A549 (cell line): ENCODE results near the gene MAPT. TPM values are rescaled to one million over a fixed set of nuclear protein-coding genes. Genes with fewer than 3 reads are reported as not detected.

Experiments used
- ATAC-seq, 2 experiments: fragments of 200-7000 bp in 1 of 2; fragments of >200 bp in 1 of 2; cut with Nextera tagmentation in 1 of 2; cut with Tn5 transposase in 1 of 2; 3 replicates each; pipeline versions ENCODE4 v1.8.0 to v1.9.1; 2018 to 2020; ENCODE audit warnings: mild to moderate bottlenecking in 1 of 2, moderate library complexity in 1 of 2
- CTCF ChIA-PET: fragments of 300-600 bp; sonication (Branson Sonifier 250); formaldehyde crosslinking; extraction: SDS; loops from one replicate; lab custom pipeline; 2021; ENCODE audit warnings: antibody characterized with exemption, inconsistent platforms; lab: Yijun Ruan, JAX
- POLR2A ChIA-PET: fragments of 350-600 bp; formaldehyde crosslinking; extraction: SDS; loops from one replicate; lab custom pipeline; 2021; ENCODE audit warnings: antibody characterized with exemption, inconsistent platforms; lab: Yijun Ruan, JAX
- DNase-seq, 2 experiments: peaks; one replicate each; pipeline versions ENCODE4 v3.0.0 to v3.0.0-alpha.2; 2011 to 2016; ENCODE audit warnings: low read depth in 1 of 2, low spot score in 1 of 2
- FAIRE-seq: peaks from 2 replicates; lab custom pipeline; 2011; peaks lifted over from hg19 to GRCh38; lab: Jason Lieb, UNC
- H3K27ac ChIP-seq, 2 experiments: fragments of >200 bp; sonication (Bioruptor Twin); formaldehyde crosslinking; 3 replicates each; pipeline ENCODE4 v1.5.1; 2016 to 2017
- H3K4me1 ChIP-seq: fragments of >200 bp; sonication (Bioruptor Twin); formaldehyde crosslinking; 3 replicates; pipeline ENCODE4 v1.6.1; 2016
- H3K4me2 ChIP-seq: fragments of >200 bp; sonication (Bioruptor Twin); formaldehyde crosslinking; 3 replicates; pipeline ENCODE4 v1.6.1; 2016
- H3K4me3 ChIP-seq: fragments of >200 bp; sonication (Bioruptor Twin); formaldehyde crosslinking; 3 replicates; pipeline ENCODE4 v1.5.1; 2016
- H3K9me3 ChIP-seq: fragments of >200 bp; sonication (Bioruptor Twin); formaldehyde crosslinking; 3 replicates; pipeline ENCODE4 v1.6.1; 2016
- BCL3 ChIP-seq: fragments of >200 bp; sonication (Bioruptor Twin); formaldehyde crosslinking; IDR thresholded peaks from 3 replicates; pipeline ENCODE4 v1.6.1; 2016
- CBX2 ChIP-seq: fragments of 200-600 bp; sonication (generic); IDR thresholded peaks from 2 replicates; pipeline ENCODE4 v1.6.1; 2016; ENCODE audit warnings: low read depth, mild to moderate bottlenecking, borderline replicate concordance
- CTCF ChIP-seq: fragments of >200 bp; sonication (Bioruptor Twin); formaldehyde crosslinking; IDR thresholded peaks from 3 replicates; pipeline ENCODE4 v1.5.1; 2016
- EHF ChIP-seq: fragments of 250-450 bp; sonication (Bioruptor Pico); IDR thresholded peaks from 2 replicates; pipeline ENCODE4 v1.5.0; 2020; ENCODE audit warnings: mild to moderate bottlenecking
- ELK1 ChIP-seq: fragments of 150-350 bp; IDR thresholded peaks from 2 replicates; pipeline ENCODE4 v1.6.1; 2014; ENCODE audit warnings: low read depth, mild to moderate bottlenecking, low read length
- ESRRA ChIP-seq: fragments of 150-350 bp; IDR thresholded peaks from 2 replicates; pipeline ENCODE4 v1.6.1; 2014; ENCODE audit warnings: mild to moderate bottlenecking, low read length, borderline replicate concordance
- FOSL2 ChIP-seq, 2 experiments: fragments of 450-650 bp in 1 of 2; fragments of >200 bp in 1 of 2; sonication (Bioruptor Twin) in 1 of 2; formaldehyde crosslinking; IDR thresholded peaks; 2 replicates each; pipeline versions ENCODE4 v1.5.0 to v1.6.1; 2016 to 2020; ENCODE audit warnings: mild to moderate bottlenecking in 1 of 2, moderate library complexity in 1 of 2
- FOXS1 ChIP-seq: fragments of 250-450 bp; sonication (Bioruptor Pico); IDR thresholded peaks from 2 replicates; pipeline ENCODE4 v1.5.0; 2020; ENCODE audit warnings: mild to moderate bottlenecking, moderate library complexity
- HOXA7 ChIP-seq: fragments of 250-450 bp; sonication (Bioruptor Pico); IDR thresholded peaks from 2 replicates; pipeline ENCODE4 v1.5.0; 2020; ENCODE audit warnings: mild to moderate bottlenecking, moderate library complexity
- JUN ChIP-seq, 2 experiments: fragments of >200 bp; sonication (Bioruptor Twin); formaldehyde crosslinking; IDR thresholded peaks; 2 replicates in 1 of 2; 3 replicates in 1 of 2; pipeline ENCODE4 v1.6.1; 2016 to 2017
- KDM1A ChIP-seq: fragments of 200-600 bp; sonication (generic); IDR thresholded peaks from 2 replicates; pipeline ENCODE4 v1.6.1; 2016; ENCODE audit warnings: low read depth, mild to moderate bottlenecking
- MAX ChIP-seq: IDR thresholded peaks from 2 replicates; pipeline ENCODE4 v1.6.1; 2012
- MAZ ChIP-seq: fragments of 150-350 bp; IDR thresholded peaks from 2 replicates; pipeline ENCODE4 v1.6.1; 2014; ENCODE audit warnings: antibody characterized with exemption, low read depth, low read length, borderline replicate concordance
- POLR2AphosphoS2 ChIP-seq: conservative IDR thresholded peaks from 2 replicates; pipeline ENCODE4 v1.6.1; 2012; ENCODE audit warnings: low read length, improper control_type of control experiment, inconsistent platforms
- SMC3 ChIP-seq: fragments of >200 bp; sonication (Bioruptor Twin); formaldehyde crosslinking; IDR thresholded peaks from 3 replicates; pipeline ENCODE4 v1.6.1; 2018; ENCODE audit warnings: inconsistent platforms
- SREBF2 ChIP-seq: fragments of 450-650 bp; IDR thresholded peaks from 2 replicates; pipeline ENCODE4 v1.6.1; 2014; ENCODE audit warnings: mild to moderate bottlenecking, moderate library complexity
- TP53 ChIP-seq: fragments of 250-450 bp; sonication (Bioruptor Pico); IDR thresholded peaks from 2 replicates; pipeline ENCODE4 v1.5.0; 2021; ENCODE audit warnings: mild to moderate bottlenecking, moderate library complexity
- USF2 ChIP-seq: fragments of 450-650 bp; IDR thresholded peaks from 2 replicates; pipeline ENCODE4 v1.6.1; 2014; ENCODE audit warnings: antibody characterized with exemption
- ZSCAN20 ChIP-seq: fragments of 250-450 bp; sonication (Bioruptor Pico); IDR thresholded peaks from 2 replicates; pipeline ENCODE4 v1.8.0; 2022; ENCODE audit warnings: mild to moderate bottlenecking, moderate library complexity
- WGBS: methylation state at CpG from one replicate; pipeline ENCODE4 v1.1.6; 2017; ENCODE audit errors: missing lambda C conversion rate; 5-methylcytosine and 5-hydroxymethylcytosine counted together
- polyA plus RNA-seq, 4 experiments: library from polyadenylated mRNA; depleted of rRNA in 3 of 4; stranded (reverse); fragments of >200 nt; fragmentation: RNase III in 1 of 4; extraction: RNeasy Plus Mini Kit Qiagen cat#74134 plus additional on column Dnase treatment in 1 of 4; gene quantifications; 2 replicates in 3 of 4; 3 replicates in 1 of 4; pipeline ENCODE4 v1.2.3, GENCODE V29; 2011 to 2017
- TF ChIP-seq, protein P1 (sequence below): IDR thresholded peaks from 2 replicates; pipeline ENCODE4 v1.6.1; 2012
- TF ChIP-seq, protein P2 (sequence below): IDR thresholded peaks from 2 replicates; pipeline ENCODE4 v1.6.1; 2012; ENCODE audit warnings: low read depth, borderline replicate concordance
- TF ChIP-seq, protein P3 (sequence below): fragments of 200-600 bp; sonication (generic); IDR thresholded peaks from 2 replicates; pipeline ENCODE4 v1.6.1; 2016; ENCODE audit warnings: antibody characterized with exemption, mild to moderate bottlenecking, moderate library complexity

Gene MAPT
- polyA plus RNA-seq, 2 of the 4 experiments (the other 2 are of a cell fraction) = 1.2 to 1.6 TPM

DNA sequence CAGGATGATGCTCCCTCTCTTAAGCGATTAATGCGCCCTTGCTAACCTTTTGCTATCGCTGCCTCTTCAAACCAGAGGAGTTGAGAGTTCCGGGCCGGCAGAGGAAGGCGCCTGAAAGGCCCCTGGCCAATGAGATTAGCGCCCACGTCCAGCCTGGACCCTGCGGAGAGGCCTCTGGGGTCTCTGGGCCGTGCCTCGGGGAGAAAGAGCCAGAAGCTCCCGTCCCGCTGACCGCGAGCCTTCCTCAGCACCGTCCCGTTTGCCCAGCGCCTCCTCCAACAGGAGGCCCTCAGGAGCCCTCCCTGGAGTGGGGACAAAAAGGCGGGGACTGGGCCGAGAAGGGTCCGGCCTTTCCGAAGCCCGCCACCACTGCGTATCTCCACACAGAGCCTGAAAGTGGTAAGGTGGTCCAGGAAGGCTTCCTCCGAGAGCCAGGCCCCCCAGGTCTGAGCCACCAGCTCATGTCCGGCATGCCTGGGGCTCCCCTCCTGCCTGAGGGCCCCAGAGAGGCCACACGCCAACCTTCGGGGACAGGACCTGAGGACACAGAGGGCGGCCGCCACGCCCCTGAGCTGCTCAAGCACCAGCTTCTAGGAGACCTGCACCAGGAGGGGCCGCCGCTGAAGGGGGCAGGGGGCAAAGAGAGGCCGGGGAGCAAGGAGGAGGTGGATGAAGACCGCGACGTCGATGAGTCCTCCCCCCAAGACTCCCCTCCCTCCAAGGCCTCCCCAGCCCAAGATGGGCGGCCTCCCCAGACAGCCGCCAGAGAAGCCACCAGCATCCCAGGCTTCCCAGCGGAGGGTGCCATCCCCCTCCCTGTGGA, 88.6 kb downstream of the MAPT start:
- TF ChIP-seq CBX2 (no peak), ESRRA (no peak), USF2 (no peak), HOXA7 (no peak)
- TF ChIP-seq, all 56 proteins: peak for 0
- DNase-seq (no peak), FAIRE-seq (no peak), ATAC-seq (no peak)
- POLR2A ChIA-PET = no interaction called here
- H3K4me1 ChIP-seq = no peaks in the 10 kb centered on the region
- H3K27ac ChIP-seq = no peak overlapping the region
- no peaks in the 10 kb centered on the region for H3K9me3 ChIP-seq
- 78% methylated on average over 37 of the region's 41 CpGs for WGBS
- no peak overlapping the region for H3K4me3 ChIP-seq
- H3K4me2 ChIP-seq = no peak overlapping the region
- CTCF ChIA-PET = interaction anchor here (0.6 to 1.2 kb wide), 3 partner anchors 9 to 36 kb away, joined by 3 read pairs; no protein-coding TSS in a partner anchor

GRCh38 chr17:45983614-45984310, 89.4 kb downstream of the MAPT start:
- Histone ChIP-seq H3K9me3 (no peaks in the 10 kb centered on the region), H3K4me3 (no peak overlapping the region), H3K4me2 (no peak overlapping the region), H3K27ac (no peak overlapping the region), H3K4me1 (no peaks in the 10 kb centered on the region)
- TF ChIP-seq POLR2AphosphoS2 (no peak), FOSL2 (IDR thresholded peaks at IDR 0.05) (no peak), FOSL2 (CRISPR knock-in tag; IDR thresholded peaks at IDR 0.05) (no peak), ZSCAN20 (CRISPR knock-in tag) (no peak), SREBF2 (no peak), BCL3 (no peak), MAZ (no peak), MAX (no peak), JUN (IDR thresholded peaks at IDR 0.05) (no peak), FOXS1 (no peak), CTCF (no peak), SMC3 (no peak), TP53 (no peak), KDM1A (no peak), EHF (CRISPR knock-in tag) (no peak), ELK1 (no peak)
- TF ChIP-seq, protein P1, sequence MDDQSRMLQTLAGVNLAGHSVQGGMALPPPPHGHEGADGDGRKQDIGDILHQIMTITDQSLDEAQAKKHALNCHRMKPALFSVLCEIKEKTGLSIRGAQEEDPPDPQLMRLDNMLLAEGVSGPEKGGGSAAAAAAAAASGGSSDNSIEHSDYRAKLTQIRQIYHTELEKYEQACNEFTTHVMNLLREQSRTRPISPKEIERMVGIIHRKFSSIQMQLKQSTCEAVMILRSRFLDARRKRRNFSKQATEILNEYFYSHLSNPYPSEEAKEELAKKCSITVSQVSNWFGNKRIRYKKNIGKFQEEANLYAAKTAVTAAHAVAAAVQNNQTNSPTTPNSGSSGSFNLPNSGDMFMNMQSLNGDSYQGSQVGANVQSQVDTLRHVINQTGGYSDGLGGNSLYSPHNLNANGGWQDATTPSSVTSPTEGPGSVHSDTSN = no peak
- TF ChIP-seq, protein P2, sequence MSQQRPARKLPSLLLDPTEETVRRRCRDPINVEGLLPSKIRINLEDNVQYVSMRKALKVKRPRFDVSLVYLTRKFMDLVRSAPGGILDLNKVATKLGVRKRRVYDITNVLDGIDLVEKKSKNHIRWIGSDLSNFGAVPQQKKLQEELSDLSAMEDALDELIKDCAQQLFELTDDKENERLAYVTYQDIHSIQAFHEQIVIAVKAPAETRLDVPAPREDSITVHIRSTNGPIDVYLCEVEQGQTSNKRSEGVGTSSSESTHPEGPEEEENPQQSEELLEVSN = no peak
- TF ChIP-seq, protein P3, sequence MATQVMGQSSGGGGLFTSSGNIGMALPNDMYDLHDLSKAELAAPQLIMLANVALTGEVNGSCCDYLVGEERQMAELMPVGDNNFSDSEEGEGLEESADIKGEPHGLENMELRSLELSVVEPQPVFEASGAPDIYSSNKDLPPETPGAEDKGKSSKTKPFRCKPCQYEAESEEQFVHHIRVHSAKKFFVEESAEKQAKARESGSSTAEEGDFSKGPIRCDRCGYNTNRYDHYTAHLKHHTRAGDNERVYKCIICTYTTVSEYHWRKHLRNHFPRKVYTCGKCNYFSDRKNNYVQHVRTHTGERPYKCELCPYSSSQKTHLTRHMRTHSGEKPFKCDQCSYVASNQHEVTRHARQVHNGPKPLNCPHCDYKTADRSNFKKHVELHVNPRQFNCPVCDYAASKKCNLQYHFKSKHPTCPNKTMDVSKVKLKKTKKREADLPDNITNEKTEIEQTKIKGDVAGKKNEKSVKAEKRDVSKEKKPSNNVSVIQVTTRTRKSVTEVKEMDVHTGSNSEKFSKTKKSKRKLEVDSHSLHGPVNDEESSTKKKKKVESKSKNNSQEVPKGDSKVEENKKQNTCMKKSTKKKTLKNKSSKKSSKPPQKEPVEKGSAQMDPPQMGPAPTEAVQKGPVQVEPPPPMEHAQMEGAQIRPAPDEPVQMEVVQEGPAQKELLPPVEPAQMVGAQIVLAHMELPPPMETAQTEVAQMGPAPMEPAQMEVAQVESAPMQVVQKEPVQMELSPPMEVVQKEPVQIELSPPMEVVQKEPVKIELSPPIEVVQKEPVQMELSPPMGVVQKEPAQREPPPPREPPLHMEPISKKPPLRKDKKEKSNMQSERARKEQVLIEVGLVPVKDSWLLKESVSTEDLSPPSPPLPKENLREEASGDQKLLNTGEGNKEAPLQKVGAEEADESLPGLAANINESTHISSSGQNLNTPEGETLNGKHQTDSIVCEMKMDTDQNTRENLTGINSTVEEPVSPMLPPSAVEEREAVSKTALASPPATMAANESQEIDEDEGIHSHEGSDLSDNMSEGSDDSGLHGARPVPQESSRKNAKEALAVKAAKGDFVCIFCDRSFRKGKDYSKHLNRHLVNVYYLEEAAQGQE = no peak
- ATAC-seq (no peak; a peak in 1 of 6 replicates), FAIRE-seq (no peak), DNase-seq (no peak)
- POLR2A ChIA-PET = no interaction called here
- 71% methylated on average over 31 of the region's 31 CpGs for WGBS
- CTCF ChIA-PET = interaction anchor here (1.1 to 2.3 kb wide), 3 partner anchors 8 to 18 kb away, joined by 3 to 9 read pairs (median 6); no protein-coding TSS in a partner anchor
